ENCODE measurements around the gene OR2T10. TPM values are rescaled to one million over a fixed set of nuclear protein-coding genes. Genes with fewer than 3 reads are reported as not detected.

The OR2T10 gene
- total RNA-seq, 1 donor, result not detected

DNA sequence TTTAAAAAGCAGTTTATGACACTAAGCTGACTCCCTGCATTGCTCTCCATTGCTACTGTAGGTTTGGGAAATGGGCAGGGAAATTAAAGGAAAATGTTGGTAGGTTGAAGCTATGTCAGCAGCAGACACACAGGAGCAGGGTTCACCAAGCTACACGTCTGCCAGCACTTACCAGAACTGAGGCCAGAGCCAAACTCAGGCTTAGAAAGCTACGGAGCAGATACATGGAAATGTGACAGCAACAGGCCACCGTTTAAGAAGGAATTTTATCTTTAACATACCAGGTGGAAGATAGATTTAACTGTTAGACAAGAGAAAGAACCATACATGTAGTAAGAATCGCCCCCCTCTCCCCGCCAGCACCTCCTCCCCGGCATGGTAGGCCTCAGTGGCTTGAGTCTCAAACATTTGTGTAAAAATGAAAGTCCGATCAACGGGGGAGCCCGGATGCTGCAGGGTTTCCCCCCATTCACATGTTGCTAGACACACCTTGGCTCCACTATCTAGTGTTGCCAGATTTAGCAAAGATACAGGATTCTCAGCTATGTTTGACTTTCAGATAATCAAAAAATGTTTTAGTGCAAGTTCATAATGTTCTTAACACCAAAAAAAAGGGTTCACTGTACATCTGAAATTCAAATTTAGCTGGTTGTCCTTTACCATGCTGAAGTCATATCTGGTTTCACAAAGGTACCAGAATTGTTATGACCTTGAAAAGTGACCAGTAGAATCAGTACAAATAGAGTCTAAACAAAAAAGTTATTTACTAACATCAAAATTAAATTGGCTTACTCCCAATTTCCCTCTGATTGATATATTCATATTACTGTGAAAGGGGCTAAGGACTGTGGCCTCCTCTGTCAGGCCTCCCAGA is 30.7 kb upstream of the OR2T10 start:
- no peak overlapping the region for H3K4me3 ChIP-seq (ENCODE audit: low read depth, low read length)
- TF ChIP-seq, protein P1, sequence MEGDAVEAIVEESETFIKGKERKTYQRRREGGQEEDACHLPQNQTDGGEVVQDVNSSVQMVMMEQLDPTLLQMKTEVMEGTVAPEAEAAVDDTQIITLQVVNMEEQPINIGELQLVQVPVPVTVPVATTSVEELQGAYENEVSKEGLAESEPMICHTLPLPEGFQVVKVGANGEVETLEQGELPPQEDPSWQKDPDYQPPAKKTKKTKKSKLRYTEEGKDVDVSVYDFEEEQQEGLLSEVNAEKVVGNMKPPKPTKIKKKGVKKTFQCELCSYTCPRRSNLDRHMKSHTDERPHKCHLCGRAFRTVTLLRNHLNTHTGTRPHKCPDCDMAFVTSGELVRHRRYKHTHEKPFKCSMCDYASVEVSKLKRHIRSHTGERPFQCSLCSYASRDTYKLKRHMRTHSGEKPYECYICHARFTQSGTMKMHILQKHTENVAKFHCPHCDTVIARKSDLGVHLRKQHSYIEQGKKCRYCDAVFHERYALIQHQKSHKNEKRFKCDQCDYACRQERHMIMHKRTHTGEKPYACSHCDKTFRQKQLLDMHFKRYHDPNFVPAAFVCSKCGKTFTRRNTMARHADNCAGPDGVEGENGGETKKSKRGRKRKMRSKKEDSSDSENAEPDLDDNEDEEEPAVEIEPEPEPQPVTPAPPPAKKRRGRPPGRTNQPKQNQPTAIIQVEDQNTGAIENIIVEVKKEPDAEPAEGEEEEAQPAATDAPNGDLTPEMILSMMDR (IDR thresholded peaks at IDR 0.05; ENCODE audit: insufficient read depth, low read depth, low read length), result no peak

DNA sequence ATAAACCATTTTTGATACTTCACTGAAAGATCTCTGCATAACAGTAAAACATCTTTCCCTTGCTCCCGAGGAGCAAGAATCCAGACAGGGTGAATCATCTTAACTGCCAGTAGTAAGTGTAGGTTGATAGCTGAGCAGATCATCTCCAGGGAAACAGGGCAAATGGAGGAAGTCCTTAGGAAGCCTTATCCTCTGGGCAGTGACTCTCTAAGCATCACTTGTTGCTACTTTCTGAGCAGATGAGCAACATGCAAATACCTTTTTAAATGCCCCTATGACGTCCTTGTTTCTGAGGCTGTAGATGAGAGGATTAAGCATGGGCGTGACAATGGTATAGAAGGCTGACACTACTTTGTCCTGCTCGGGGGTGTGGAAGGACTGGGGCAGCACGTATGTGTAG is 28.5 kb upstream of the OR2T10 start:
- DNase-seq (ENCODE audit: low read depth), result no peak
- H3K4me3 ChIP-seq (ENCODE audit: low read depth, low read length), result no peak overlapping the region
- TF ChIP-seq, protein P1 (IDR thresholded peaks at IDR 0.05; ENCODE audit: insufficient read depth, low read depth, low read length), result no peak

More for the DNA sequence above, 30.7 kb upstream of the OR2T10 start:
- DNase-seq (ENCODE audit: low read depth), result no peak

DNA sequence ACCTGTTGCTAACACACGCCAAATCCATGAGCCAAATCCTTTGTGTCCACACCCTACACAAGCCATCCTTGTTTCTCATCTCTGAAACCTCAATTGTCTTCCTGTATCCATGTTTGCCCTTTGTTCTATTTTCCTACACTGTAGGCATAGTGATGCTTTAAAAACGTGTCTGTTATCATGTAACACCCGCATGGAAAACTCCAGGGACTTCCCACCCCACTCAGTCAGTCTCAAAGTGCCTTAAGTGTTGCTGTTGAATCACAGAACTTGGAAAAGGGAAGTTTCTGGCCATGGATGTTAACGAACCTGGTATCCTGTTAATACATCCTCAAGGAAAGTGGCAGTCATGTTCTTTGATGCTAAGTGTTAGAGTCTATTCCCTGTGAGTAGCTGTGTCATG is 27.7 kb upstream of the OR2T10 start:
- H3K4me3 ChIP-seq (ENCODE audit: low read depth, low read length), result no peak overlapping the region
- no peak for DNase-seq (ENCODE audit: low read depth)
- TF ChIP-seq, protein P1 (IDR thresholded peaks at IDR 0.05; ENCODE audit: insufficient read depth, low read depth, low read length), result no peak

DNA sequence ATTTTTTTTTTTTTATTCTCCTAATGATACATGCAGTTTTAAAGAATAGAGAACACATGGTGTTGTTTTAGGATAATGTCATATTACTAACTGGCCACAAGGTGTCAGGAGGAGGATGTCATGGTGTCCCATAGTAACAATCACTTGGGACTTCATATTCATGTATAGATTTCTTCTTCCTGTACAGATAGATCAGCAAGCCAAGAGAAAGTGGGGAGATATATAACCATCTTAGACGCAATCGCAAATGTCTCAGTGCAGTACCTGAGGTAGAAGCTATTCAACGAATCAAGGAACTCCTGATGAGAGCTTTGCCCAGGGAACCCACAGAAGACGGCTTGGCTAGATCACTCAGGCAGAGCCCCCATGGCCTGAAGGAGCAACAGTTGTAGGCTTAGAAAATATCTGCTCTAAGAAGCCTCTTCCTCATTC is 25.1 kb upstream of the OR2T10 start:
- no peak overlapping the region for H3K4me3 ChIP-seq (ENCODE audit: low read depth, low read length)
- DNase-seq (ENCODE audit: low read depth), result no peak
- TF ChIP-seq, protein P1 (IDR thresholded peaks at IDR 0.05; ENCODE audit: insufficient read depth, low read depth, low read length), result no peak

DNA sequence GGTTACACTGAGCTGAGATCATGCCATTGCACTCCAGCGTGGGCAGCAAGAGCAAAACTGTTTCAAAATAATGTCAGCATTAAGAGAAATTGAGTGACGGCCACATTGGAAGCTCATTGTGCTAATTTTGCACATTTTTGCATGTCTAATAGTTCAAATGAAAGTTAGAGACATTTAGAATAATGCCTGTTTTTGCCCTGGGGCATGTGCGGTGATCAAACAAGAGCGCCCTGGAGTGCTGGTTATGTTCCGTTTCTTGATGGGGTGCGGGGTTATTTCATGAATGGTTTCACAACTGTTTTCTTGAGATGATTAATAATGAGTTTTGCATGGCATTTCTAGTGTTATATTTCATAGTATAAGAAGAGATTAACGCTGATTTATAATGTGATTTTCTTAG is 24.3 kb upstream of the OR2T10 start:
- no peak overlapping the region for H3K4me3 ChIP-seq (ENCODE audit: low read depth, low read length)
- DNase-seq (ENCODE audit: low read depth), result no peak
- TF ChIP-seq, protein P1 (IDR thresholded peaks at IDR 0.05; ENCODE audit: insufficient read depth, low read depth, low read length), result no peak

DNA sequence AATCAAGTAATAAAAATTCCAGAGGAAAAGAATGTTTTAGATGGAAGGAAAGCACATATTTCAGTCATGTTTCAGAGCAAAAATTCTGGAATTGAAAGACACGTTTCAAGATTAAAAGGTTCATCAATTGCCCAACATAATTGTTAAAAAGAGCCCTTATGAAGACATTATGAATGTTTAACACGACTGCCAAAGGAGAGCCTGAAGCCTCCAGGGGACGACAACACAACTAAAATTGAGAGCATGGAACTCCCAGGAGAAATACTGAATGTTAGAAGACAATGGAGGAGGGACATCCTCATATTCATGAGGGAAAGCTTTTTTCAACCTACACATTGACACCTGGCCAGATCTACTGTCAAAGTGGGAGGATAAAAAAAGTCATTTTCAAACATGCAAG is 21.4 kb upstream of the OR2T10 start:
- TF ChIP-seq, protein P1 (IDR thresholded peaks at IDR 0.05; ENCODE audit: insufficient read depth, low read depth, low read length), result no peak
- no peak overlapping the region for H3K4me3 ChIP-seq (ENCODE audit: low read depth, low read length)
- no peak for DNase-seq (ENCODE audit: low read depth)
